22Rv1 (cell line): ENCODE data around the gene PARP1.

ENCODE experiments used
- H3K27ac ChIP-seq: fragments of 450-650 bp; 2 replicates; pipeline ENCODE4 v1.5.1; 2017
- CTCF ChIP-seq: fragments of 450-650 bp; IDR thresholded peaks from 2 replicates; pipeline ENCODE4 v1.5.1; 2017; ENCODE audit warnings: mild to moderate bottlenecking
- ZFX ChIP-seq: fragments of 450-650 bp; IDR thresholded peaks from 2 replicates; pipeline ENCODE4 v1.6.1; 2017; ENCODE audit warnings: antibody characterized with exemption, borderline replicate concordance

The PARP1 gene

GRCh38 chr1:226407497-226408284 is at the start of gene PARP1:
TSS of gene PARP1 (minus strand) at chr1:226408093. CDS start at chr1:226407929, 164 bp downstream.
- H3K27ac ChIP-seq: peak within 1 kb of the TSS; percentile 96
- TF ChIP-seq ZFX (0 out of 2 replicates have a peak, but pooled peaks have one; percentile 41), CTCF (peak; percentile 100)

GRCh38 chr1:226457307-226457712 is 49.4 kb upstream of the PARP1 start:
- no peak overlapping the region for H3K27ac ChIP-seq
- TF ChIP-seq ZFX: no peak
- peak; percentile 65 for TF ChIP-seq CTCF

GRCh38 chr1:226455843-226456242 is 48.0 kb upstream of the PARP1 start:
- no peak overlapping the region for H3K27ac ChIP-seq
- no peak for TF ChIP-seq CTCF
- TF ChIP-seq ZFX: no peak

GRCh38 chr1:226454349-226454748 is 46.5 kb upstream of the PARP1 start:
- no peak for TF ChIP-seq CTCF
- TF ChIP-seq ZFX: no peak
- H3K27ac ChIP-seq: no peak overlapping the region

GRCh38 chr1:226453015-226453704 is 45.3 kb upstream of the PARP1 start:
- TF ChIP-seq ZFX (no peak), CTCF (no peak)
- H3K27ac ChIP-seq: no peak overlapping the region

- TF ChIP-seq ZFX: no peak
- no peak for TF ChIP-seq CTCF
- no peak overlapping the region for H3K27ac ChIP-seq
Measured at GRCh38 chr1:226450688-226451087, 42.8 kb upstream of the PARP1 start.

GRCh38 chr1:226449823-226450222 is 41.9 kb upstream of the PARP1 start:
- TF ChIP-seq ZFX: no peak
- no peak for TF ChIP-seq CTCF
- no peak overlapping the region for H3K27ac ChIP-seq
